HL-60 (cell line): ENCODE measurements around the gene P2RX2.

Experiments used
- DNase-seq, 2 experiments: peaks; one replicate each; pipeline ENCODE4 v3.0.0-alpha.2; 2010 to 2020; ENCODE audit warnings: low read depth in 1 of 2, low spot score in 1 of 2
- H3K27ac ChIP-seq: fragments of 250-450 bp; sonication (Bioruptor Pico); replicated peaks from 2 replicates; pipeline ENCODE4 v1.5.1; 2020; ENCODE audit warnings: mild to moderate bottlenecking, moderate library complexity
- H3K27me3 ChIP-seq: fragments of 250-450 bp; sonication (Bioruptor Pico); 2 replicates; pipeline ENCODE4 v1.5.1; 2021; ENCODE audit warnings: mild to moderate bottlenecking, moderate library complexity; ENCODE audit not compliant: insufficient read depth, poor library complexity, severe bottlenecking
- H3K4me3 ChIP-seq: replicated peaks from 2 replicates; pipeline ENCODE4 v1.5.1; 2011; ENCODE audit warnings: mild to moderate bottlenecking, control low read depth, low read length; ENCODE audit not compliant: insufficient read depth
- CTCF ChIP-seq: IDR thresholded peaks from one replicate; pipeline ENCODE4 v1.5.1; 2011; ENCODE audit warnings: low read length, control low read depth, inconsistent platforms; ENCODE audit not compliant: insufficient read depth
- GABPA ChIP-seq: IDR thresholded peaks from 2 replicates; pipeline ENCODE4 v1.6.1; 2012; ENCODE audit warnings: low read depth
- POLR2AphosphoS5 ChIP-seq: IDR thresholded peaks from 2 replicates; pipeline ENCODE4 v1.6.1; 2012; ENCODE audit warnings: low read depth
- SPI1 ChIP-seq: IDR thresholded peaks from 2 replicates; pipeline ENCODE4 v1.6.1; 2012; ENCODE audit warnings: low read depth, mild to moderate bottlenecking, borderline replicate concordance
- microRNA-seq: library from miRNA; unstranded; fragments of <30 nt; microRNA quantifications from one replicate; pipeline ENCODE4, GENCODE V29; 2018
- TF ChIP-seq, protein P1 (sequence below): IDR thresholded peaks from 2 replicates; pipeline ENCODE4 v1.6.1; 2012; ENCODE audit warnings: low read depth; ENCODE audit not compliant: insufficient replicate concordance

The P2RX2 gene

DNA sequence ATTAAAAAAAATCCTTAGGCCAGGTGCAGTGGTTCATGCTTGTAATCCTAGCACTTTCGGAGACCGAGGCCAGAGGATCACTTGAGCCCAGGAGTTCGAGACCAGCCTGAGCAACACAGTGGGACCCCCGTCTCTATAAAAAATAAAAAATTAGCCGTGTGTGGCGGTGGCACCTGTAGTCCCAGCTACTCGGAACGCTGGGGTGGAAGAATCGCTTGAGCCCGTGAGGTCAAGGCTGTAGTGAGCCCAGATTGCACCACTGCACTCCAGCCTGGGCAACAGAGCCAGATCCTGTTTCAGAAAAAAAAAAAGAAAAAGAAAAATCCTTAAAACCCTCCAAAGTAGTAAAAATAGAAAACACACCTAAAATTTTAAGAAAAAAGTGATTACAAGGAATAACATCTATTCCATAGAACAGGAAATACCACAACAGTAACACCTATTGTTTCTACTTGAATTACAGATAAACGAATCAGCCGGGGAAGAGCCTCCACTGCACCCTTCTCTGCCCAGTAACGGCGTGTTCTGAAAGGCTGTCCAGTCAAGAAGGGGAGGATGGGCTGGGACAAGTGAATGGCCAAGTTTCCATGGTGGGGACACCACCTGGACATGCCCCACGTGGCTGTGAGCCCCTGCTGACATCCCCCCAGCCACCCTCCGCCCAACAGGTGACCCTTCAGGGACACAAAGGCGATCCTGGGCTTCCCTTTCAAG lies 50.7 kb downstream of the P2RX2 start:
- no peak for DNase-seq
- TF ChIP-seq SPI1 (no peak), CTCF (no peak), POLR2AphosphoS5 (no peak), GABPA (no peak)
- TF ChIP-seq, protein P1, sequence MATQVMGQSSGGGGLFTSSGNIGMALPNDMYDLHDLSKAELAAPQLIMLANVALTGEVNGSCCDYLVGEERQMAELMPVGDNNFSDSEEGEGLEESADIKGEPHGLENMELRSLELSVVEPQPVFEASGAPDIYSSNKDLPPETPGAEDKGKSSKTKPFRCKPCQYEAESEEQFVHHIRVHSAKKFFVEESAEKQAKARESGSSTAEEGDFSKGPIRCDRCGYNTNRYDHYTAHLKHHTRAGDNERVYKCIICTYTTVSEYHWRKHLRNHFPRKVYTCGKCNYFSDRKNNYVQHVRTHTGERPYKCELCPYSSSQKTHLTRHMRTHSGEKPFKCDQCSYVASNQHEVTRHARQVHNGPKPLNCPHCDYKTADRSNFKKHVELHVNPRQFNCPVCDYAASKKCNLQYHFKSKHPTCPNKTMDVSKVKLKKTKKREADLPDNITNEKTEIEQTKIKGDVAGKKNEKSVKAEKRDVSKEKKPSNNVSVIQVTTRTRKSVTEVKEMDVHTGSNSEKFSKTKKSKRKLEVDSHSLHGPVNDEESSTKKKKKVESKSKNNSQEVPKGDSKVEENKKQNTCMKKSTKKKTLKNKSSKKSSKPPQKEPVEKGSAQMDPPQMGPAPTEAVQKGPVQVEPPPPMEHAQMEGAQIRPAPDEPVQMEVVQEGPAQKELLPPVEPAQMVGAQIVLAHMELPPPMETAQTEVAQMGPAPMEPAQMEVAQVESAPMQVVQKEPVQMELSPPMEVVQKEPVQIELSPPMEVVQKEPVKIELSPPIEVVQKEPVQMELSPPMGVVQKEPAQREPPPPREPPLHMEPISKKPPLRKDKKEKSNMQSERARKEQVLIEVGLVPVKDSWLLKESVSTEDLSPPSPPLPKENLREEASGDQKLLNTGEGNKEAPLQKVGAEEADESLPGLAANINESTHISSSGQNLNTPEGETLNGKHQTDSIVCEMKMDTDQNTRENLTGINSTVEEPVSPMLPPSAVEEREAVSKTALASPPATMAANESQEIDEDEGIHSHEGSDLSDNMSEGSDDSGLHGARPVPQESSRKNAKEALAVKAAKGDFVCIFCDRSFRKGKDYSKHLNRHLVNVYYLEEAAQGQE = no peak
- Histone ChIP-seq H3K27ac (no peak overlapping the region), H3K27me3 (no peaks in the 10 kb centered on the region), H3K4me3 (no peak overlapping the region)

Small RNA genes lying within 50 kb of the gene (microRNA-seq; reads per million reads assigned to microRNA genes)
- 0.90 reads per million for gene MIR6763
